ENCODE data around the gene CAMK2B. TPM values are rescaled to one million over a fixed set of nuclear protein-coding genes. Genes with fewer than 3 reads are reported as not detected.

Gene CAMK2B
- polyA plus RNA-seq, 1 donor (not counting 4 experiments of a cell fraction or from before 2014, with no cell fraction given): 0.25 TPM

DNA sequence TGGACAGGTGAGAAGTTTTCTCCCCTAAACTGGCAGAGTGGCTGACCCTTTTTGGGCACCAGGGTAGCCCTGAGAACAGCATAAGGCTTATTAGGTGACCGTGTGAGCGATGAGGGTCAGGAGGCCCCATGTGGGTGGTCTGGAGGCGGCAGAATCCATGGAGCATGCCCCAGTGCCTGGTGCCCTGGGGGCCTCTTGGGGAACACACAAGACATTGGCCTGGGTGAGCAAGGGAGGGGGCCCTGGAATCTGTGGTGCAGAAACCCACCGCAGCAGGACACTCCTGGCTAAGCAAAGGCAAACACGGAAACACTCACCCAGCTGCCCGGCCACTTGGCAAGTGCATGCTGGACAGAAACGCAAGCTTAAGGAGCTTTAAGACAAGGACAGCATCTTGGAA lies 95.1 kb downstream of the CAMK2B start:
- no peak overlapping the region for H3K27ac ChIP-seq (ENCODE audit: control insufficient read depth, insufficient read depth, low read length)
- H3K4me2 ChIP-seq (ENCODE audit: control insufficient read depth, extremely low read depth, insufficient read depth, low read depth, low read length): no peak overlapping the region
- dilution Hi-C loops (cut with MboI; ENCODE audit: extremely low pct_ligation_motif_present, low sequenced_read_pairs): no loop called here
- H4K20me1 ChIP-seq (ENCODE audit: control insufficient read depth, extremely low read depth, insufficient read depth, low read length): no peaks in the 10 kb centered on the region
- no peaks in the 10 kb centered on the region for H3K9me1 ChIP-seq (ENCODE audit: control insufficient read depth, extremely low read depth, insufficient read depth, low read length)
- H3K4me1 ChIP-seq (ENCODE audit: control insufficient read depth, extremely low read depth, insufficient read depth, low read length): no peaks in the 10 kb centered on the region
- no peaks in the 10 kb centered on the region for H3K9me3 ChIP-seq (ENCODE audit: control insufficient read depth, low read depth, low read length)
- FAIRE-seq (no peak), DNase-seq (ENCODE audit: low read depth, low spot score) (no peak)
- no peak overlapping the region for H3K9ac ChIP-seq (ENCODE audit: control insufficient read depth, extremely low read depth, insufficient read depth, low read length)
- no peaks in the 10 kb centered on the region for H3K27me3 ChIP-seq (ENCODE audit: control insufficient read depth, extremely low read depth, insufficient read depth, low read length)
- no peaks in the 10 kb centered on the region for H3K79me2 ChIP-seq (ENCODE audit: control insufficient read depth, insufficient read depth, low read length)
- TF ChIP-seq, protein P1, sequence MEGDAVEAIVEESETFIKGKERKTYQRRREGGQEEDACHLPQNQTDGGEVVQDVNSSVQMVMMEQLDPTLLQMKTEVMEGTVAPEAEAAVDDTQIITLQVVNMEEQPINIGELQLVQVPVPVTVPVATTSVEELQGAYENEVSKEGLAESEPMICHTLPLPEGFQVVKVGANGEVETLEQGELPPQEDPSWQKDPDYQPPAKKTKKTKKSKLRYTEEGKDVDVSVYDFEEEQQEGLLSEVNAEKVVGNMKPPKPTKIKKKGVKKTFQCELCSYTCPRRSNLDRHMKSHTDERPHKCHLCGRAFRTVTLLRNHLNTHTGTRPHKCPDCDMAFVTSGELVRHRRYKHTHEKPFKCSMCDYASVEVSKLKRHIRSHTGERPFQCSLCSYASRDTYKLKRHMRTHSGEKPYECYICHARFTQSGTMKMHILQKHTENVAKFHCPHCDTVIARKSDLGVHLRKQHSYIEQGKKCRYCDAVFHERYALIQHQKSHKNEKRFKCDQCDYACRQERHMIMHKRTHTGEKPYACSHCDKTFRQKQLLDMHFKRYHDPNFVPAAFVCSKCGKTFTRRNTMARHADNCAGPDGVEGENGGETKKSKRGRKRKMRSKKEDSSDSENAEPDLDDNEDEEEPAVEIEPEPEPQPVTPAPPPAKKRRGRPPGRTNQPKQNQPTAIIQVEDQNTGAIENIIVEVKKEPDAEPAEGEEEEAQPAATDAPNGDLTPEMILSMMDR (optimal IDR thresholded peaks at IDR 0.05 in 1 of 3, IDR thresholded peaks at IDR 0.05 in 1 of 3, conservative IDR thresholded peaks at IDR 0.05 in 1 of 3; ENCODE audit: extremely low read depth in 1 of 3, insufficient read depth in 2 of 3, low read length in 3 of 3): no peak
- no peak for TF ChIP-seq EZH2 (IDR thresholded peaks at IDR 0.05; ENCODE audit: low read length)
- no peak overlapping the region for H3K4me3 ChIP-seq (ENCODE audit: control insufficient read depth in 2 of 3, extremely low read depth in 1 of 3, insufficient read depth in 2 of 3, low read depth in 1 of 3, low read length in 3 of 3)
- H2AFZ ChIP-seq (ENCODE audit: control insufficient read depth, low read length): no peak overlapping the region
- no peaks in the 10 kb centered on the region for H3K36me3 ChIP-seq (ENCODE audit: control insufficient read depth in 2 of 2, extremely low read depth in 1 of 2, insufficient read depth in 2 of 2, low read length in 2 of 2)

DNA sequence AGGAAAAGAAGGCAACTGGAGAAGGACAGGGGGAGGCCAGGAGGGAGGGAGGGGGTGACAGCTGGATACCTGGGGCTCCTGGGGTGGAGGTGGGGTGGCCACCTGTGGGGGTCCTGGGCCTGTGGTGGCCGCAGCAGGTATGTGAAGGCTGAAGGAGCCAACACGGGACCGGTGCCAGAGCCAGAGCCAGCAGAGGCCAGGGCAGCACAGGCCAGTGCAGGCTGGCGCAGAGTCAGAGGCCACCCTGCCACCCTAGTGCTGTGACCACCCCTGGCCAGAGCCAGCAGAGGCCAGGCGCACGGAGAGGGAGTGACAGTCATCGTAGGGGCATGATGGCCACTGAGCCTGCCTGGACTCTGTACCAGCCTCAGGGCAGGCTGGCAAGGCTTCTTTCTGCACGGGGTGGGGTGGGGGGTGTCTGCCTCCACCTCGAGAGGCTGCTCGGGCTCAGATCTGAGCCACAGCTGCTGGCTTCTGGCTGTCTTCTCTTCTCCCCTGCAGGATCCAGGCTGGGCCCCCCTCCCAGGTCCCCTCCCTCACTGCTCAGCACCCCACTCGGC lies 95.8 kb downstream of the CAMK2B start:
- DNase-seq (ENCODE audit: low read depth, low spot score) (no peak), FAIRE-seq (no peak)
- TF ChIP-seq EZH2 (IDR thresholded peaks at IDR 0.05; ENCODE audit: low read length): no peak
- TF ChIP-seq, protein P1 (optimal IDR thresholded peaks at IDR 0.05 in 1 of 3, IDR thresholded peaks at IDR 0.05 in 1 of 3, conservative IDR thresholded peaks at IDR 0.05 in 1 of 3; ENCODE audit: extremely low read depth in 1 of 3, insufficient read depth in 2 of 3, low read length in 3 of 3): no peak
- no peak overlapping the region for H2AFZ ChIP-seq (ENCODE audit: control insufficient read depth, low read length)
- H3K9me1 ChIP-seq (ENCODE audit: control insufficient read depth, extremely low read depth, insufficient read depth, low read length): no peaks in the 10 kb centered on the region
- no peak overlapping the region for H3K4me2 ChIP-seq (ENCODE audit: control insufficient read depth, extremely low read depth, insufficient read depth, low read depth, low read length)
- dilution Hi-C loops (cut with MboI; ENCODE audit: extremely low pct_ligation_motif_present, low sequenced_read_pairs): no loop called here
- H3K27me3 ChIP-seq (ENCODE audit: control insufficient read depth, extremely low read depth, insufficient read depth, low read length): no peaks in the 10 kb centered on the region
- H3K79me2 ChIP-seq (ENCODE audit: control insufficient read depth, insufficient read depth, low read length): no peaks in the 10 kb centered on the region
- H4K20me1 ChIP-seq (ENCODE audit: control insufficient read depth, extremely low read depth, insufficient read depth, low read length): no peaks in the 10 kb centered on the region
- no peak overlapping the region for H3K4me3 ChIP-seq (ENCODE audit: control insufficient read depth in 2 of 3, extremely low read depth in 1 of 3, insufficient read depth in 2 of 3, low read depth in 1 of 3, low read length in 3 of 3)
- no peak overlapping the region for H3K9ac ChIP-seq (ENCODE audit: control insufficient read depth, extremely low read depth, insufficient read depth, low read length)
- H3K9me3 ChIP-seq (ENCODE audit: control insufficient read depth, low read depth, low read length): no peaks in the 10 kb centered on the region
- H3K4me1 ChIP-seq (ENCODE audit: control insufficient read depth, extremely low read depth, insufficient read depth, low read length): peaks cover 5% of the 10 kb centered on the region
- no peak overlapping the region for H3K27ac ChIP-seq (ENCODE audit: control insufficient read depth, insufficient read depth, low read length)
- H3K36me3 ChIP-seq (ENCODE audit: control insufficient read depth in 2 of 2, extremely low read depth in 1 of 2, insufficient read depth in 2 of 2, low read length in 2 of 2): no peaks in the 10 kb centered on the region
